Activated CD8-positive, alpha-beta memory T cell treated with anti-CD3 and anti-CD28 coated beads for 48 hours (primary cell): ENCODE results near the gene TYROBP.
"Not testable (repeated sequence)": the region's sequence is repeated elsewhere in the genome, so short reads cannot be mapped to it uniquely, and the experiment has no call there.

Source experiments
- DNase-seq, 3 experiments: peaks; one replicate each; pipeline ENCODE4 v3.0.0-alpha.2; 2020; ENCODE audit warnings: low read depth in 2 of 3, low spot score in 2 of 3

The TYROBP gene

DNA sequence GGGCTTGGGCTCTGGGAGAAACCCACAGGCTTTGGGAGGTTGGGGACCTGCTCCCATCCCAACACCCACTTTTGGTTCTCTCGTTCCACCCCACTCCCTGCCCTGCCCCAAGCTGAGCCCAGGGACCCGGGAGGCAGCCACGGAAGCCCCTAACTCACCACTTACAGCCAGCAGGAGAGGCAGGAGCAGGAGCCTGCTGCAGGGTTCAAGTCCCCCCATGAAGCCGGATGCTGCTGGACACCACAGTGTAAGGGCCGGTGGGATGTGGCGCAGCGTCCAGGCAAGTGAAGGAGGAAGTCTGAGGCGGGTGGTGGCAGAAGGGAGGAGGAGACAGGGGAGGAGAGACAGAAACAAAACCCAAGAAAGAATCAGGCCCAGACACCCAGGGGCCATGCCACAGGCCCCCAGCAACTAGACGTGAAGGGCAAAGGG lies at the start of gene TYROBP:
Gene TYROBP (minus strand): TSS at position 286 of the 432 bp plus-strand sequence. CDS start 67 bp downstream, at position 219.
- no peak for DNase-seq

DNA sequence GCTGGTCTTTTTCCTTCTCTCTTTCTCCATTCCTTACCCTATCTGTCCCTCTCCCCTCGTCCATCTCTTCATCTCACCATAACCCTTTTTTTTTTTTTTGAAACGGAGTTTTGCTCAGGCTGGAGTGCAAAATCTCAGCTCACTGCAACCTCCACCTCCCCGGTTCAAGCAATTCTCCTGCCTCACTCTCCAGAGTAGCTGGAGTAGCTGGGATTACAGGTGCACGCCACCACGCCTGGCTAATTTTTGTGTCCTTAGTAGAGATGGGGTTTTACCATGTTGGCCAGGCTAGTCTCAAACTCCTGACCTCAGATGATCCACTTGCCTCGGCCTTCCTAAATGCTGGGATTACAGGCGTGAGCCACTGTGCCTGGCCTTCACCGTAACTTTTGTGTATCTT lies 49.3 kb upstream of the TYROBP start:
- DNase-seq: not testable (repeated sequence)

DNA sequence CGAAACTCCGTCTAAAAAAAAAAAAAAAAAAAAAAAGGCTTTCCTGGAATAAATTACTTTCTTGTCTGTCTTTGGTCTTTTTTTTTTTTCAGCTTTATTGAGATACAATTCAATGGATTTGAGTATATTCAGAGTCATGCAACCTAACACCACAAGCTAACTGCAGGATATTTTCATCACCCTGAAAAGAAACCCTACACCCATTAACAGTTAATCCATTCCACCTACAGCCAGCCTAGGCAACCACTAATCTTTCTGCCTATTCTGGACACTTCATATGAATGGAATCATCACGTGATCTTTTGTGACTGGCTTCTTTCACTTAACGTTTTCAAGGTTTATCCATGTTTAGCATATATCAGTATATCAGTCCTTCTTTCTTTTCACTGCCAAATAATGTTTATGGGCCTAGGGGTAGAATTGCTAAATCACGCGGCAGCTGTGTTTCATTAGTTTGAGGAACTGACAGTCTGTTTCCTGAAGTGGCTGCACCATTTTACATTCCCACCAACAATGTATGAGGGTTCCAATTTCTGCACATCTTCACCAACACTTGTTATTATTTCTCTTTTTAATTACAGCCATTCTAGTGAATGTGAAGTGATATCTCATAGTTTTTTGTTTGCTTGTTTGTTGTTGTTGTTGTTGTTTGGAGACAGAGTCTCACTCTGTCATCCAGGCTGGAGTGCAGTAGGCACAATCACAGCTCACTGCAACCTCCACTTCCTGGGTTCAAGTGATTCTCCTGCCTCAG lies 48.0 kb upstream of the TYROBP start:
- no peak for DNase-seq

DNA sequence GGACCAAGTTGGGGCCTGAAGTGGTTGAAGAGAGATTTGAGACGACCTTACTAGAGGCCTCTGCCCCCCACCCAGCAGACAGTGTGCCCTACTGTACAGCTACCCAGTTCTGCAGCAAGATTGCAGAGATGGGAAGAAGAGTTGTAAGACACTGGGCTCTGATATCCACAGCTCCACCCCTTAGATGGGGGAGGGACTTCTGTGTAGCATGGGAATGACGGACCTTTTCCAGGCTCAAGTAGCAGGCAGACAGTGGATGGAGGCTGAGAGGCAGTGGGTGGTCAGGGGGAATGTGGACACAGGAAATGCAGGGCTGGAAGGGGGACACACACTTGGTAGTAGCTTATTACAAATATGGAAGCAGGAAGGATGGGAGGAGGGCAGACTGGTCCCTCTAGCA lies 41.0 kb upstream of the TYROBP start:
- DNase-seq: no peak

GRCh38 chr19:35946203-35946602 lies 38.1 kb upstream of the TYROBP start:
- no peak for DNase-seq

DNA sequence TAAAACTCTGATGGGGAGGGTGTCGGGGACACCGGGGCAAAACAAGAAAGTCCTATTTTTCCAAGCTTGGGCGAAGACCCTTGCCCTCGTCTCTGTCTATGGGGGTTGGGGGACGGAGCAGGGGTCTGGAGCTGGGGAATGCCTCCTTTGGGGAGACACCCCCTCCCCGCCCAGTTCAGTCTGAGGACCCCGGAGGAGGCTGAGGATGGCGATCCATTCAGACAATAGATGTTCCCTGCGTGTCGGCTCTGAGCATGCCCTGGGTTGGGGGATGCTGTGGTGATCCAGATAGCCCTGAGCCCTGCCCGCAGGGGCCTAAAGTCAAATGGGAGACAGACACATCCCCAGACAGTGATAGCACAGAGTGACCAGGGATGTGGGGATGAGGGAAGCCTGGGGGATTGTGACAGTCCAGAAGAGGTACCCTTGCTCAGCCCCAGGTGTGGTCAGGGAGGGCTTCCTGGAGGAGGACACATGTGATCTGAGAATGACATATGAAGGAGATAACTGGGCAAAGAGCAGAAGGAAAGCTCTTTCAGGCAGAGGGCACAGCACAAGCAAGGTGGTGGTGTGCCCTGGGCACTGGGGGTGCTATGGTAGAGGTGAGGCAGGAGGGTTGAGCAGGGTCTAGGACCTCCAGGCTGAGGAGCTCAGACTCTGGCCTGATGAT lies 37.2 kb upstream of the TYROBP start:
- no peak for DNase-seq

GRCh38 chr19:35944556-35944955 lies 36.5 kb upstream of the TYROBP start:
- DNase-seq: no peak

GRCh38 chr19:35943321-35944301 lies 35.5 kb upstream of the TYROBP start:
- no peak for DNase-seq

- no peak for DNase-seq
Observed at GRCh38 chr19:35942235-35942634, 34.1 kb upstream of the TYROBP start.

- DNase-seq: no peak
Observed at GRCh38 chr19:35940839-35941238, 32.7 kb upstream of the TYROBP start.

GRCh38 chr19:35940078-35940775 lies 32.1 kb upstream of the TYROBP start:
- DNase-seq: no peak

DNA sequence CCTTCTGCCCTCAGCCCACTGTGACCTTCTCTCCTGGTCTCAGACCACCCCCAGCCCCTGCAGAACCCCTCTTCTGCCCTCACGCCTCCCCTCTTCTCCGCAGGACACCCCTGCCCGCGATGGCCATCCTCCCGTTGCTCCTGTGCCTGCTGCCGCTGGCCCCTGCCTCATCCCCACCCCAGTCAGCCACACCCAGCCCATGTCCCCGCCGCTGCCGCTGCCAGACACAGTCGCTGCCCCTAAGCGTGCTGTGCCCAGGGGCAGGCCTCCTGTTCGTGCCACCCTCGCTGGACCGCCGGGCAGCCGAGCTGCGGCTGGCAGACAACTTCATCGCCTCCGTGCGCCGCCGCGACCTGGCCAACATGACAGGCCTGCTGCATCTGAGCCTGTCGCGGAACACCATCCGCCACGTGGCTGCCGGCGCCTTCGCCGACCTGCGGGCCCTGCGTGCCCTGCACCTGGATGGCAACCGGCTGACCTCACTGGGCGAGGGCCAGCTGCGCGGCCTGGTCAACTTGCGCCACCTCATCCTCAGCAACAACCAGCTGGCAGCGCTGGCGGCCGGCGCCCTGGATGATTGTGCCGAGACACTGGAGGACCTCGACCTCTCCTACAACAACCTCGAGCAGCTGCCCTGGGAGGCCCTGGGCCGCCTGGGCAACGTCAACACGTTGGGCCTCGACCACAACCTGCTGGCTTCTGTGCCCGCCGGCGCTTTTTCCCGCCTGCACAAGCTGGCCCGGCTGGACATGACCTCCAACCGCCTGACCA lies 31.4 kb upstream of the TYROBP start:
- no peak for DNase-seq

DNA sequence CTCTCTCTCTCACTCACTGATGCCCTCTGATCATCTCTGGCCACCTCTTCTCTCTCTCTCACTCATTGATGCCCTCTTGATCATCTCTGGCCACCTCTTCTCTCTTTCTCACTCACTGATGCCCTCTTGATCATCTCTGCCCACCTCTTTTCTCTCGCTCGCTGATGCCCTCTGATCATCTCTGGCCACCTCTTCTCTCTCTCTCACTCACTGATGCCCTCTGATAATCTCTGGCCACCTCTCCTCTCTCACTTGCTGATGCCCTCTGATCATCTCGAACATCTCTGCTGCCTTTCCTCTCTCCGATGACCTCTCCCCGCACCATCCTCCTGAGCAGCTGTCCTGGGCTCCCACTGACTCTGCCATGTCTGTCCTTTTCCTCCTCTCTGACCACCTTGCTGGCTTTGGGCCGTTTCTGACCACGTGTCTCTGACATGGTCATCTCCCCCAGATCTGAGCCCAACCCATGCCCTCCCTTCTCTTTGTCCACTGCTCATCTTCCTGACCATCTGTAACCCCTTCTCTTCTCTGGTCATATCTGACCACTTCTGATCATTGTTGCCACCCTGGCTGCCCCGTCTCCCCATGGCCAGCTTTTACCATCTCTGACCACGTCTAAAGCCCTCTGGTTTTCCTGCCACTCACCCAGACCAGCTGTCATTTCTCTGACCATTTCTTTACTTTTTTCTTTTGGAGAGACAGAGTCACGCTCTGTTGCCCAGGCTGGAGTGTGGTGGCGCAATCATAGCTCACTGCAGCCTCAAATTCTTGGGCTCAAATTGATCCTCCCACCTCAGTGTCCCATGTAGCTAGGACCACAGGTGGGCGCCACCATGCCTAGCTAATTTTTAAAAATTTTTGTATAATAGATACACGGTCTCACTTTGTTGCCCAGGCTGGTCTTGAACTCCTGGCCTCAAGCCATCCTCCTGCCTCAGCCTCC lies 30.5 kb upstream of the TYROBP start:
- no peak for DNase-seq

GRCh38 chr19:35937345-35938281 lies 29.5 kb upstream of the TYROBP start:
- DNase-seq: no peak

- no peak for DNase-seq
Observed at GRCh38 chr19:35936738-35937268, 28.7 kb upstream of the TYROBP start.

- DNase-seq: peak in 1 of 3 experiments; percentile 51
Observed at GRCh38 chr19:35935911-35936737, 28.0 kb upstream of the TYROBP start, which contains the start of gene LRFN3. TSS of gene LRFN3 (plus strand) at chr19:35936374. CDS start at chr19:35939426, 3,052 bp downstream.
